ENCODE data around the gene TSEN54.

The TSEN54 gene

GRCh38 chr17:75488693-75489510 lies 27.4 kb upstream of the TSEN54 start:
- no peak for DNase-seq (ENCODE audit: low read depth in 2 of 2)

- DNase-seq (ENCODE audit: low read depth in 2 of 2): no peak
These were observed 26.8 kb upstream of the TSEN54 start for GRCh38 chr17:75489511-75489955.

- DNase-seq (ENCODE audit: low read depth in 2 of 2): no peak
These were observed 26.1 kb upstream of the TSEN54 start for GRCh38 chr17:75490173-75490743.

- DNase-seq (ENCODE audit: low read depth in 2 of 2): no peak
These were observed 25.2 kb upstream of the TSEN54 start for GRCh38 chr17:75490953-75491649.

GRCh38 chr17:75491680-75492079 lies 24.6 kb upstream of the TSEN54 start:
- DNase-seq (ENCODE audit: low read depth in 2 of 2): no peak

- DNase-seq (ENCODE audit: low read depth in 2 of 2): no peak
These were observed 23.7 kb upstream of the TSEN54 start for GRCh38 chr17:75492555-75493168.

GRCh38 chr17:75493476-75494129 lies 22.7 kb upstream of the TSEN54 start:
- no peak for DNase-seq (ENCODE audit: low read depth in 2 of 2)

GRCh38 chr17:75494326-75494877 lies 21.9 kb upstream of the TSEN54 start:
- no peak for DNase-seq (ENCODE audit: low read depth in 2 of 2)

- no peak for DNase-seq (ENCODE audit: low read depth in 2 of 2)
These were observed 20.3 kb upstream of the TSEN54 start for GRCh38 chr17:75496005-75496404.

- no peak for DNase-seq (ENCODE audit: low read depth in 2 of 2)
These were observed 18.1 kb upstream of the TSEN54 start for GRCh38 chr17:75498039-75498725.

GRCh38 chr17:75498726-75499213 lies 17.6 kb upstream of the TSEN54 start:
- DNase-seq (ENCODE audit: low read depth in 2 of 2): no peak

- no peak for DNase-seq (ENCODE audit: low read depth in 2 of 2)
These were observed 16.9 kb upstream of the TSEN54 start for GRCh38 chr17:75499313-75500022.

- DNase-seq (ENCODE audit: low read depth in 2 of 2): no peak
These were observed 15.7 kb upstream of the TSEN54 start for GRCh38 chr17:75500419-75501216.

GRCh38 chr17:75501378-75502071 lies 14.8 kb upstream of the TSEN54 start:
- DNase-seq (ENCODE audit: low read depth in 2 of 2): no peak

GRCh38 chr17:75502072-75502720 lies 14.1 kb upstream of the TSEN54 start:
- no peak for DNase-seq (ENCODE audit: low read depth in 2 of 2)

GRCh38 chr17:75502721-75503329 lies 13.5 kb upstream of the TSEN54 start:
- no peak for DNase-seq (ENCODE audit: low read depth in 2 of 2)

GRCh38 chr17:75503337-75503950 lies 12.9 kb upstream of the TSEN54 start:
- DNase-seq (ENCODE audit: low read depth in 2 of 2): no peak

Data from stimulated activated CD8-positive, alpha-beta memory T cell treated with anti-CD3 and anti-CD28 coated beads, Interleukin-2, amount 100 ng/mL, for 48 hours (primary cell).